GM20431 (cell line): ENCODE measurements around the gene SRSF12.

ENCODE experiments used
- in situ Hi-C: fragments of 300-500 bp; cut with MseI, MboI; formaldehyde crosslinking; loops from one replicate; pipeline ENCODE4 v1.15.0; 2020; ENCODE audit warnings: low sequenced_read_pairs; ENCODE audit not compliant: unreplicated experiment

Gene SRSF12

DNA sequence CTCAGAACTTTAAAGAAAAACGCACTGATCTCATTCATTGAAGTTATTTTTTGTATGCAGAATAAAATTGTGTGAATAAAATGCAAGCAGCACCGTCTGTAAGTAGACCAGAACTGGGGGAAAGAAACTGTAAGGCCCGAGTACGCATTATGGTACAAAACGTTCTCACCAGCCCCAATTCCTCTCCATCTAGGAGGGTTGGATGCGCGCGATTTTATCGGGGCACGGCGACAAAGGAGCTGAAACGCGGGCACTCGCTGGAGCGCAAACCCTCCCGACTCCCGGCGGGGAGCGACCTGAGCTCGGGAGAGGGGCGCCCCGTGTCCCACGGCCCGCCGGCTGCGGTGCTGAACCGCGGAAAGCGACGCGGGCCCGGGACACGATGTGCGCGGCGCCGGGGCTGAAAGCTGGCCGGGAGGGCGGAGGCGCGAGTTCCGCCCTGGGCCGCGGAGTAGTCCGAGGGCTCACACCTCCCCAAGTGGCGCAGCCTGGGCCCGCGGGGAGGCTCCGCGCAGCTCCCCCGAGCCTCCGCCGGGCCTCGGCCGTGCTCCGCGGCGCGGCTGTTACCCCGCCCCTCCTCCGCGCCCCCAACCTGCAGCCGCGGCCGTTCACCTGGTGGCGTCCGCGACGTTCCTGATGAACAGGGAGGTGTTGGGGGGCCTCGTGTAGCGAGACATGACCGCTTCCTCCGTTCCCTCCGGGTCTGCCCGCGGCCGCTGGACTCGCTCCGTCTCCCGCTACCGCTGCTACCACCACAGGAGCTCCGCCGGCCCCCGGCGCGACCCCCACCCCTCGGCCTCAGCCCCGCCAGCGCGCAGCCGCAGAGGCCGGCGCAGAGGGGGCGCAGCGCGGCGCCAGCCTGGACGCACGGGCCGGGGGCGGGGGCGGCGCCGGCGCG is at the start of gene SRSF12:
Gene SRSF12, minus strand, starts transcription at position 861 of the 898 bp plus-strand sequence. Its CDS starts 184 bp downstream, at position 677.
- in situ Hi-C loops, result no loop called here

DNA sequence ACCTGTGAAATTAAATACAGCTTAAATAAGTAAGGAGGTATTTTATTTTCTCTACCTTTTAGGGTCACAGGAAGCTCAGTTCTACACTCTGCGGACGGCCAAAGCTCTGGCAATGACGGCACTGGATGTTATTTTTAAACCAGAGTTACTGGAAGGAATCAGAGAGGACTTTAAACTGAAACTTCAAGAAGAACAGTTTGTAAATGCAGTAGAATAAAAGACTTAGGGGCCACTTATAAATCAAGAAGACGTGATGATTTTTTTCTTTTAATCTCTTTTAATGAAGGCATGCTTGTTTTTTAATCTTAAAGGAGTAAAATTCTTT is 44.1 kb upstream of the SRSF12 start:
- in situ Hi-C loops, result no loop called here

DNA sequence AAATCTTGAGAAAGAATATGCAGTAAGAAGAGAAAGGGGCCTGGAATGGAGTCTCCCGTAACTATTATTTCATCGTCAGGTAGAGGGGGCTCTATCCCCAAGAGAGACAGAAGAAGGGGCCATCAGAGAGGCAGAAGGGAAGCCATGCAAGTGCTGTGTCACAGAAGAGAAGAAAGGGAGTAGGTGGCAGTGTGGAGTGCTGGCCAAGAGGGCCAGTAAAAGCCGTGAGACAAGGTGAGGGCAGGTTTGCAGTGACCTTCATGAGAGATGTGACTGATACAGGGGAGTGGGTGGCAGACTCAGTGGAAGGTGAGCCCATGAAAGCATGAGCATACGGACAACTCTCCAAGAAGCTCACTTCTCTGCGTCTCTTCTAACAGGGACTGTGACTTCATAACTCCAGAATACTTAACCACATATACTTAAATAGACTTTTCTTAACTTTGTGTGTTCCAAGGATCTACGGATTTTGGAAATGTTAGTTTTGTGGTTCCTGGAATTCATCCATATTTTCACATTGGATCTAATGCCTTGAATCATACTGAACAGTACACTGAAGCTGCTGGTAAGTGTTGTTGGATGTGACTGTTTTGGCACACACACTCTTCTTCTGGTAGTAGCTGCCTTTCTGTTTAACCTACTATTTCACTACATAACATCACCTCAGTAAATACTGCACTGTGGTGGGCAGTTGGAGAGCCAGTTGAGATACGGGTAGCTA is 43.6 kb upstream of the SRSF12 start:
- in situ Hi-C loops, result no loop called here

DNA sequence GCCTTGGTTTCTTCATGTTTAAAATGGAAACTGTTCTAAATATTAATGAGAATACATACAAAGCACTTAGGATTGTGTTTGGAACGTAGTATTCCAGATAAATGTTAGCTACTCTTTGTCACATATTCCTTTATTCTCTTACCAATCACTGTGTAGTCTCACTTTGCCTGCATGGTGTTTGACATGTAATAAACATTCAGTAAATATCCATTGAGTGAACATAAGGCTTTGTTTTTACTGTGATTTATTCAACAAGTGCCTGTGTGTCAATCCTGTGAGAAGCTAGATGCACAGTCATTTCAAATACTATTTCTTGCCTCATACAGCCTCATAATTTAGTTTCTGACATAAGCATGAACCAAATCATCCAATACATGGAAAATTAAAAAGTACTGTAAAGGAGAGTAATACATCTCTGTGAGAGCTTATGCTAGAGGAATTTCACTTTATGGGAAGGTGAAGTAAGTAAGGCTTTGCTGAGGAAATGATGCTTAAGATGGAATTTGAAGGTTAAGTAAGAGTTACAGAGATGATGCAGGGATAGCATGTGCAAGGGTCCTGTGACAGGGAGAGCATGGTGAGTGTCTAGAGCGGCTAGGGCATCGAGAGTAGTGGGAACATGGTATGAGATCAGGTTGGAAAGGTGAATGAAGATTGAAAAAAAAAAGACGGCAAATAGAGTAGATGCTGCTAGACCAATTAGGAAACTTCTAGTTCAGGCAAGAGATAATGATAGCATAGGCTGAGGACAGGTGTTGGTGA is 42.6 kb upstream of the SRSF12 start:
- in situ Hi-C loops, result no loop called here

- in situ Hi-C loops, result no loop called here
These were observed 36.3 kb upstream of the SRSF12 start for GRCh38 chr6:89154131-89154530.

DNA sequence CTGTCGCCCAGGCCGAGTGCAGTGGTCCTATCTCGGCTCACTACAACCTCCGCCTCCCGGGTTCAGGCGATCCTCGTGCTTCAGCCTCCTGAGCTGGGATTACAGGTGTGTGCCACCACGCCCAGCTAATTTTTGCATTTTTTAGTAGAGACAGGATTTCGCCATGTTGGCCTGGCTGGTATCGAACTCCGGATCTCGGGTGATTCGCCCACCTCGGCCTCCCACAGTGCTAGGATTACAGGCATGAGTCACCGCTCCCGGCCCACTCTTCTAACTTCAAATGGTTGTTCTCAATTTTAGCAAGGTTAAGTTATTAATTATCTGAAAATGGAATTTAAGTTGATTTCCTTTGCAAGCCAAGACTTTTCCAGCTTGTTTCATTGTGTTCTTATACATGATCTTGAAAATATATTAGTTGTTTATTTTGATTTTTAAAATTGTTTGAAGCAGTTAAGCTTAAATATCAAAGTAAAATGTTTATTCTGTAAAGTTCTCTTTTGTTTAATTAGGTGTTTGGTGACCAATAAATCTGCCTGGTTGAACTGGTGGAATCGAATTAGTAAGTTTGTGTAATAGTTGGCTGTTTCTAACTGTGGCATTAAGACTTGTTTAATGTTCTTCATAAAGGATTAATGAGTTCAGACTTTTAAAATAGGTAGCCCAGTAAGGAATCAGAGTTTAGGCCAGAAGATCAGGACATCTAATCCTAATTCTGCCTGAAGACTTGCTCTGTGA is 30.3 kb upstream of the SRSF12 start:
- in situ Hi-C loops, result no loop called here

DNA sequence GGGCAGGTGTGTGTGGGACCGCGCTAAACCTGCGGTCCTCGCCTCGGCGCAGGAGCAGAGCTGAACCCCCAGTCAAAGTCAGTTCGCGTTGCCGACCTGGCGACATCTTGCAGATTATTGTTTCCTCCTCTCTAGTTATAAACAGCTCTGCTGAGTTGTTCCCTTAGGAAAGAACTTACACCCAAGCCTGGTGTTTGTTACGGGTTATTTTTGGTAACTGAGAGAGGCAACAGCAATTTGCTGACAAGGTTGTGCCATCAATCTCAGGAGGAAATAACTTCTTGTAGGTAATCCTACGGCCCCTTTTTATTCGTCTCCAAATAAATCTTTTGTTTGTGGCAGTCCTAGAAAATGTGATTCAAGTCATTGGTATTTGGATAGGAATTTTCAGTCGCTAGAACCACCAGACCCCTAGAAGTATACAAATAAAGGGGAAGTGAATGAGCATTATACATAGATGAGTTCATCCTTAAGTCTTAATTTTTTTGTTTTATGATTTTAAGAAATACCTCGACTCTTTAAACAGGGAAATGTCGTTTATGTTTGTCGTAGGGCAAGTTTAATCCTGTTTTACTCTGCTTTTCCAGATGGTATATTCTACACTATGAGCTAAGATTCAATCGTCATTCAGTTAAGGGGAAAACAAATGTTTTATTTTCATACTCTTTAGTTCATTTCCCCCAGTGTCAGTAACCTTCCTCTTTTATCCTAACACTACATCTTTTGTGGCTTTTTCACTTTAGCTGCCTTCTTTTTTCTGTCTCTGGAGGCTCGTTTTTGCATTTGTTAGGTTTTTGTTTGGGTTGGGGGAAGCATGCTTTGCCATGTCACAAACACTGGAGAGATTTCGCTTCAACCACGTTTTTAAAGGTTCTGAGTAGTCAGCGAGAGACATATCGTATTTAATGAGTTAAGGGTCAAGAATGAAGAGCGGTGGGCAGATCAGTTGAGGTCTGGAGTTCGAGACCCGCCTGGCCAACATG is 29.1 kb upstream of the SRSF12 start:
- in situ Hi-C loops, result no loop called here

DNA sequence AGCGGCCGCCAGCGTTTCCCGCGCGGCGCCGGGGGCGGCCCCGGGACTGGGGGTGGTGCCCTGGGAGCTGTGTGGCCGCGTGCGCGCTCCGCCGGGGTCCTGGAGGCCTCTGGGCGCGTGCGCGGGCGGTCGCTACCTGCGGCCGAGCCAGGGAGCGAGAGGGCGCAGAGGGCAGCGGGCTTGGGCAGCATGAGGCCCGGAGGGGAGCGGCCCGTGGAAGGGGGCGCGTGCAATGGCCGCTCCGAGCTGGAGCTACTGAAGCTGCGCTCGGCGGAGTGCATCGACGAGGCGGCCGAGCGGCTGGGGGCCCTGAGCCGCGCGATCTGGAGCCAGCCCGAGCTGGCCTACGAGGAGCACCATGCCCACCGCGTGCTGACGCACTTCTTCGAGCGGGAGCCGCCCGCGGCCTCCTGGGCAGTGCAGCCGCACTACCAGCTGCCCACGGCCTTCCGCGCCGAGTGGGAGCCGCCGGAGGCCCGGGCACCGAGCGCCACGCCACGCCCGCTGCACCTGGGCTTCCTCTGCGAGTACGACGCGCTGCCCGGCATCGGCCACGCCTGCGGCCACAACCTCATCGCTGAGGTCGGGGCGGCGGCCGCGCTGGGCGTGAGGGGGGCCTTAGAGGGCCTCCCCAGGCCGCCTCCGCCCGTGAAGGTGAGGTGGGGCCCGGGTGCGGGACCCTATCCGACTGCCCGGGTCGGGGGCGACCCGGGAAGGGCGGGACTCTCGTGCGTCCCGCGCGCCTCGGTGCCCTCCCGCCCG is 28.3 kb upstream of the SRSF12 start, which contains the start of gene PM20D2:
Gene PM20D2, plus strand, starts transcription at position 100 of the 762 bp plus-strand sequence. Its CDS starts 90 bp downstream, at position 190.
- in situ Hi-C loops, result no loop called here

DNA sequence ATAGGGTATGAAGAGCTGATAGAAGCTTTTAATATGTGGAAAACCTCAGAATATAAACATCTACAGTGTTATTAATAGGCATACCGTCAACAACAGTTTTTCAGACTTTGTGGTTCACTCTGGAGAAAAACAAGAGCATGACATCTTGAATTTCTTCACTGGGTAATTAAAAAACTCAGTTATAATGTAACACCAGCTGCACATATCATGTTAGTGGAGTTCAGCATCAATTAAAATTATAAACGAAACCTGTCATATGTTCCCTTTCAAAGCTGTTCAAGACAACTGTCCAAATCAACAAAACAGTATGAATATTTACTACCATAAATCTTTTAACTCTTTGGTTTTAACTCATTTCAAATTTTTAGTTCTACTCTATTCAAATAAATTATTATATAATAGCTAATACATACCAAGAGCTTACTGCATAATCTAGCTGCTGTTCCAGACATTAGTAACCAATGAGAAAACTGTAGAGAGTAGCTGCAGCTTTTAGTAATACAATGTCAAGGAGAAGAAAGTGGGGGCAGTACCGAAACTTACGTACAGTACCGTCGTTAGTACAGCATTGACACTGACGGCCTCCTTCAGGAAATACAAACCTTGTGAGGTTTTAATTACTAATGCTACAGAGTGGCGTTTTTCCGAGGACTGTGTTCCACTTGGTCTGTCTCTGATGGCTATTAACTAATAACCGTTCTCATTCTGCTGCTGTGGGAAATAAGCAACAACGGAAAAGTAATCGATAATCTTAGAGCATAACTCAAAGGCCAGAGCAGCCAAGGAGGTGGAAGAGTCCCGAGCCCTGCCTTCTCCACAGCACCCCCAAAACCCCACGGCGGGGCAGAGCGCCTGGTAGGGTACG is 27.5 kb upstream of the SRSF12 start:
- in situ Hi-C loops, result no loop called here

- in situ Hi-C loops, result no loop called here
These were observed 26.6 kb upstream of the SRSF12 start for GRCh38 chr6:89144354-89144906.

- in situ Hi-C loops, result no loop called here
These were observed 22.7 kb upstream of the SRSF12 start for GRCh38 chr6:89140347-89141156.

- in situ Hi-C loops, result no loop called here
These were observed 21.9 kb upstream of the SRSF12 start for GRCh38 chr6:89139509-89140346.

GRCh38 chr6:89138173-89138572 is 20.3 kb upstream of the SRSF12 start:
- in situ Hi-C loops, result no loop called here

- in situ Hi-C loops, result no loop called here
These were observed 16.9 kb upstream of the SRSF12 start for GRCh38 chr6:89134723-89135122.

DNA sequence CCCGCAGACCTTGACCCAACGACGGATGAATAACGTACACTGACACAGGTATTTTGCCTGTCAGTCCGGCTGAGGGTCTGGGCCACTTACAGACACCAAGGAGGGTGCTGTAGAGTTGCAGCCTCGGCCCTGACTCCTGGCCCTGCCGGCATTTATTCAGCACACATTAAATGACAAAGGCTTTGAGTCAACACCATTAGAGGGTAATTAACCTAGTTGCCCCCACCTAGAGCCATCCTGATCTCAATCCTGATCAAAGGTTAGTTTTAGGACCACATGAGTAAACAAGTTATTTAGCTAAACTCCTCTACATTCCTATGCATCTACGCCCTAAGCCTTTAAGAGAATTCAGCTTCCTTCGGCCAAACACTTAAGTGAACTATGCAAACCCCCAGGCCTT is 16.1 kb upstream of the SRSF12 start:
- in situ Hi-C loops, result no loop called here
